ENCODE measurements around the gene PCDHGC5.

PCDHGC5 gene

DNA sequence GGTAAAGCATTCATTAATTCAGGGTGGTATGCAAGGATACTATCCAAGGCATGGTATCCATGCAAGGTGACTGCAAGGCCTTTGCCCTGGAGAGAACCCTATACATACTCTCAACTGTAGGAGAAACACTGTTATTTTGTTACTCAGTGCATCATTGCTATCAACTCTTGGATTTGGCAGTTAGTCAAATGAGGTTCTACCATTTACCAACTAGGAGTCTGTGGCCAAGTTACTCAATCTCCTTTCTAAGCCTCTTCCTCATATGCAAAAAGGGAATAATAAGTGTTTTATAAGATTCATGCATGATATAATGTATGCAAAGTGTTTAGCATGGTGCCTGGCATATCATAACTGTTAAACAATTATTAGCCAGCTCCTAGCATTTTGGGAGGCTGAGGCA is 9.1 kb upstream of the PCDHGC5 start:
- Histone ChIP-seq H3K4me3 (replicated peaks; ENCODE audit: low read depth, low read length) (no peak overlapping the region), H3K27me3 (replicated peaks; ENCODE audit: control insufficient read depth, insufficient read depth, low read length) (no peaks in the 10 kb centered on the region), H3K36me3 (ENCODE audit: control insufficient read depth, insufficient read depth, low read length) (no peaks in the 10 kb centered on the region)
- TF ChIP-seq, protein P1, sequence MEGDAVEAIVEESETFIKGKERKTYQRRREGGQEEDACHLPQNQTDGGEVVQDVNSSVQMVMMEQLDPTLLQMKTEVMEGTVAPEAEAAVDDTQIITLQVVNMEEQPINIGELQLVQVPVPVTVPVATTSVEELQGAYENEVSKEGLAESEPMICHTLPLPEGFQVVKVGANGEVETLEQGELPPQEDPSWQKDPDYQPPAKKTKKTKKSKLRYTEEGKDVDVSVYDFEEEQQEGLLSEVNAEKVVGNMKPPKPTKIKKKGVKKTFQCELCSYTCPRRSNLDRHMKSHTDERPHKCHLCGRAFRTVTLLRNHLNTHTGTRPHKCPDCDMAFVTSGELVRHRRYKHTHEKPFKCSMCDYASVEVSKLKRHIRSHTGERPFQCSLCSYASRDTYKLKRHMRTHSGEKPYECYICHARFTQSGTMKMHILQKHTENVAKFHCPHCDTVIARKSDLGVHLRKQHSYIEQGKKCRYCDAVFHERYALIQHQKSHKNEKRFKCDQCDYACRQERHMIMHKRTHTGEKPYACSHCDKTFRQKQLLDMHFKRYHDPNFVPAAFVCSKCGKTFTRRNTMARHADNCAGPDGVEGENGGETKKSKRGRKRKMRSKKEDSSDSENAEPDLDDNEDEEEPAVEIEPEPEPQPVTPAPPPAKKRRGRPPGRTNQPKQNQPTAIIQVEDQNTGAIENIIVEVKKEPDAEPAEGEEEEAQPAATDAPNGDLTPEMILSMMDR (IDR thresholded peaks at IDR 0.05; ENCODE audit: insufficient read depth, low read length, poor library complexity, severe bottlenecking) = no peak
- no peak for DNase-seq (ENCODE audit: extremely low read depth, insufficient read length)

DNA sequence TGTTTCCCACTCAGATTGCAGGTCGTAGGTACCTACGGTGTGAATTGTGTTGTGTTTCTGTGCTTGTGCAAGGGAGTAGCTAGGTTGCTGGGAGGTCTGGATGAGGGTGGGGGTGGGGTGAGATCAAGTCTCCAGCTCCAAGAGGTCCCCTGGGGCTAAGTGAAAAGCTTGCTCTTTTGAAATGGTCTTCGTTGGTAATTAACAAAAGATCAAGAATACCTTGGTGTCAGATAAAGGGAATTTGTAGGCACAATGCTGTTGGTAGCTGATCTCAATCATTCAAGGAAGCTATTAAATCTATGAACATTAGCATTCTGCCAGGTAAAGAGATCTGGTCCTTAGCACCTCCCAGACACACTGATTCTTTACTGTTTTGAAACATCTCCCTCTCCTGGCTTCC is 5.0 kb upstream of the PCDHGC5 start:
- no peaks in the 10 kb centered on the region for H3K27me3 ChIP-seq (replicated peaks; ENCODE audit: control insufficient read depth, insufficient read depth, low read length)
- TF ChIP-seq, protein P1 (IDR thresholded peaks at IDR 0.05; ENCODE audit: insufficient read depth, low read length, poor library complexity, severe bottlenecking) = no peak
- DNase-seq (ENCODE audit: extremely low read depth, insufficient read length) = no peak
- H3K4me3 ChIP-seq (replicated peaks; ENCODE audit: low read depth, low read length) = no peak overlapping the region
- H3K36me3 ChIP-seq (ENCODE audit: control insufficient read depth, insufficient read depth, low read length) = peaks cover 2% of the 10 kb centered on the region; the same call in 1 of the 2 replicates

DNA sequence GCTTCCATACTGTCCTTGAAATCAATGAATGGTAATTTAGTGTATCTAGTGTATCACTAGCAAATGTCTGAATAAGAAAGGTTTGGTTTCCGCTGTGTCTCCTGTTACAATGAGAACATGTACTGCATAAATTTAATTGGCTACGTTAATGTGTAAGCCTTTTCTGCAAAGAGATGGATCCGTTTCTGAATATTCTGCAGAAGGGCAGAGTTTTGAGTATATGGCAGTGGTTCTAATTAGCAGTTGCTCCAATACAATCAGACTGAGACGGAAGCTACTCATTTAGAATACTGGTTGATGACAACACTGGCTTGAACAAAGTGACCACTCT is 4.6 kb upstream of the PCDHGC5 start:
- Histone ChIP-seq H3K4me3 (replicated peaks; ENCODE audit: low read depth, low read length) (no peak overlapping the region; the same call in 1 of the 2 replicates), H3K27me3 (replicated peaks; ENCODE audit: control insufficient read depth, insufficient read depth, low read length) (no peaks in the 10 kb centered on the region), H3K36me3 (ENCODE audit: control insufficient read depth, insufficient read depth, low read length) (peaks cover 2% of the 10 kb centered on the region; the same call in 1 of the 2 replicates)
- TF ChIP-seq, protein P1 (IDR thresholded peaks at IDR 0.05; ENCODE audit: insufficient read depth, low read length, poor library complexity, severe bottlenecking) = no peak
- no peak for DNase-seq (ENCODE audit: extremely low read depth, insufficient read length)

DNA sequence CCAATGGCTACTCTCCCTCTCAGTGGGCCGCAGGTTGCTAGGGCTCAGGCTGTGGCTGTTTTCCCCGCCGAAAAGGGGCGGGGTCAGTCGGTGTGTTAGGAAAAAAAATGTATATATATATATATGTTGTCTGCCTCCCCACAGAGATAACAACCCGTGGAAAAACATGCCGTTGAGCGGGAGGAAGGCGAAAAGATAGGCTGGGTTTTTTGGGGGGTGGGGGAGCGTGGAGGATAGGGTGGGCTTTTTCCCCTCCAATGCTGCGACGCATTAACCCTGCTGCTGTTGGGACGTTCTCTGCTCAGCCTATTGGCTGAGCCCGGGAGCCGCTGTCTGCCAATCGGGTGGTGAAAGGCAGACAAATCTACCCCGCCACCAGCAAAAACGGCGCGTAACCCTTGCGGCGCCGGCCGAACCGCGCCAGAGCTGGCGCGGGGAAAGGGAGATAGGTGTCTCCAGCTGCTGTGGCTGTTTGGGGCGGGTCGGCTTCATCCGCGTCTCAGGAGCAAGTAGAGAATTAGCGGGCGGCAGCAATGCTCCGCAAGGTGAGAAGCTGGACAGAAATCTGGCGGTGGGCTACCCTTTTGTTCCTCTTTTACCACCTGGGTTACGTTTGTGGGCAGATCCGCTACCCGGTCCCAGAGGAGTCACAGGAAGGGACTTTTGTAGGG is 4.1 kb upstream of the PCDHGC5 start, which contains the start of gene PCDHGC4:
TSS of gene PCDHGC4 (plus strand) at position 390 of the 671 bp plus-strand sequence. CDS start at position 534, 144 bp downstream.
- peak within 1 kb of the TSS; percentile 22 for H3K4me3 ChIP-seq (replicated peaks; ENCODE audit: low read depth, low read length)
- TF ChIP-seq, protein P1 (IDR thresholded peaks at IDR 0.05; ENCODE audit: insufficient read depth, low read length, poor library complexity, severe bottlenecking) = no peak

DNA sequence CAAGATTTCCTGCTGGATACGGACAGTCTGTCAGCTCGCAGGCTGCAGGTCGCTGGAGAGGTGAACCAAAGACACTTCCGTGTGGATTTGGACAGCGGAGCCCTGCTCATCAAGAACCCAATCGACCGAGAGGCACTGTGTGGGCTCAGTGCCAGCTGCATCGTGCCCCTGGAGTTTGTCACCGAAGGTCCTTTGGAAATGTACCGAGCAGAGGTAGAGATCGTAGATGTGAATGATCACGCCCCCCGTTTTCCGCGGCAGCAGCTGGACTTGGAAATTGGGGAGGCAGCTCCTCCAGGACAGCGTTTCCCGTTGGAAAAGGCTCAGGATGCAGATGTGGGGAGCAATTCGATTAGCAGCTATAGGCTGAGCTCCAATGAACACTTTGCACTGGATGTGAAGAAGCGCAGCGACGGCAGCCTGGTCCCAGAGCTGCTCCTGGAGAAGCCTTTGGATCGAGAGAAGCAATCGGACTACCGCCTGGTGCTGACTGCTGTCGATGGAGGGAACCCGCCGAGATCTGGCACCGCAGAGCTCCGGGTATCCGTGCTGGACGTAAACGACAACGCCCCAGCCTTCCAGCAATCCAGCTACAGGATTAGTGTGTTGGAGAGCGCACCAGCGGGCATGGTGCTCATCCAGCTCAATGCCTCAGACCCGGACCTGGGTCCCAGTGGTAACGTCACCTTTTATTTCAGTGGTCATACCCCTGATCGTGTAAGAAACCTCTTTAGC is 3.4 kb upstream of the PCDHGC5 start:
- H3K4me3 ChIP-seq (replicated peaks; ENCODE audit: low read depth, low read length) = no peak overlapping the region
- TF ChIP-seq, protein P1 (IDR thresholded peaks at IDR 0.05; ENCODE audit: insufficient read depth, low read length, poor library complexity, severe bottlenecking) = no peak
- no peak for DNase-seq (ENCODE audit: extremely low read depth, insufficient read length)
- peaks cover 2% of the 10 kb centered on the region for H3K36me3 ChIP-seq (ENCODE audit: control insufficient read depth, insufficient read depth, low read length)
- no peaks in the 10 kb centered on the region; the same call in 1 of the 2 replicates for H3K27me3 ChIP-seq (replicated peaks; ENCODE audit: control insufficient read depth, insufficient read depth, low read length)

More for the DNA sequence above, 4.1 kb upstream of the PCDHGC5 start, which contains the start of gene PCDHGC4:
- DNase-seq (ENCODE audit: extremely low read depth, insufficient read length) = peak; percentile 46
- Histone ChIP-seq H3K27me3 (replicated peaks; ENCODE audit: control insufficient read depth, insufficient read depth, low read length) (no peaks in the 10 kb centered on the region), H3K36me3 (ENCODE audit: control insufficient read depth, insufficient read depth, low read length) (peaks cover 2% of the 10 kb centered on the region)
